Left cardiac atrium (tissue), 4 donors: ENCODE results near the gene XIST. TPM values are rescaled to one million over a fixed set of nuclear protein-coding genes. Genes with fewer than 3 reads are reported as not detected.

Experiments
- ATAC-seq, 2 donors: fragments of 200-7000 bp; cut with Tn5 transposase; one replicate each; pipeline ENCODE4 v1.9.1; 2020; ENCODE audit warnings: mild to moderate bottlenecking in 2 of 2, moderate library complexity in 2 of 2
- DNase-seq: peaks from one replicate; pipeline ENCODE4 v3.0.0-alpha.2; 2020
- intact Hi-C, 2 donors: fragments of 100-400 bp; cut with DNase I; formaldehyde crosslinking; loops; one replicate each; pipeline versions ENCODE4 v1.14.1 to v1.15.1; 2022 to 2023
- total RNA-seq, 2 donors: library from RNA; stranded (reverse); fragmentation: NEBNext Ultra II Directional; extraction: Animal tissue kit (Norgen Biotek cat#: 25700); gene quantifications; one replicate each; pipeline ENCODE4 v1.2.1, GENCODE V29; 2021
- donor health status: DM: no; HTN: yes; CAD: no.
- donor health status: DM: no; HTN: yes; CAD: no; lungs with severe emphysema.
- donor health status: DM: yes; HTN: yes; CAD: no.
- donor health status: Dilated cardiomyopathy.

Gene XIST
- total RNA-seq, 2 donors from 2014 or later, result 0.68 to 125 TPM

DNA sequence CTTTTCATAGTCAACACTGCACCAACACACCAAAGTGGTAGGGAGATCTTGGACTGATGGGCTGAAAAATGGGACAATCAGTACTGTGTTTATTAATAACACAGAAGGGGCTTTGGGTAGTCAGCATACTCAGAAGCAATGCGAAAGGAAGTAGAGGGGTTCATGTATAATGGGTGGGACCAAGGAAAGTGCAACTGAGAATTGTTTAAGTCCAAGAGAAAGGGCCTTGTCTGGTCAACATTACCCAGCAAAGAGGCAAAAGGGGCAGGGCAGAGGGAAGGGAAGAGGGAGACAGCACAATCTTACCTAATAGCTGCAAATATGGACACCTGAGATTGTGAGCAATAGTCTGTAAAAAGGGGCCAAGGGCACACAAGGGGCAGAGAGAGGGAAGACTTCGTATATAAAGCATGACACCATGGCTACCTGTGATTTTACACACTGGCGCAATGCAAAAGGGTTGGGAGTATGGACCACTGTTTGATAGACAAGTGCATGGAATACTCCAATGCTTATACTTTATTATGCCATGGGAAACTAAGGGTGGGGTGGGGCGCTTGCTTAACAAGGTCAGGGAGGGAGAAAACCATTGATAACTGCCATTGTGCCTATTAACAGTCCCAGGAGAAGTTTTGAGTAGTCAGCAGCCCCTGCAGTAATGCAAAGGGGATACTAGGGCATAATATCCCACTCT lies 9.8 kb downstream of the XIST start:
- ATAC-seq, result no peak
- DNase-seq, result no peak

DNA sequence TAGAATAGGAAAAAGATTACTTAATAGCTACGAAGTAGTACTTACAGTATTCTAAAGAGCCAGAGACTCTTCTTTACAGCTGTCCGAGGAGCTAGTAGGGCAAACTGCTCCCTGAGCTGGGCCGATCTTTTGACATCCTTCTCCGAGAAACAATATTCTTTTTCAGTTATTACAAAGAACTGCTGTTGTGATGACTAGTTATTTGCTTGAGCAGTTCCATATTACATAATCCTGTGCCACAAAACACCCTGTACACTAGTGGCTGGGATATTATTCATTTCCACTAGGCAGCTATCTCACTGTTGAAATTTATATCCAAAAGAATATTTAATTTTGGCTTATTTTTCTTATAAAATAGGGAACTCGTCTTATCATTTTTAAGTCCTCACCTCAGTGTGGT lies 11.2 kb downstream of the XIST start:
- no peak for DNase-seq
- ATAC-seq, result no peak
- intact Hi-C loops, result no loop called here

More for the DNA sequence above, 9.8 kb downstream of the XIST start:
- intact Hi-C loops, result no loop called here

DNA sequence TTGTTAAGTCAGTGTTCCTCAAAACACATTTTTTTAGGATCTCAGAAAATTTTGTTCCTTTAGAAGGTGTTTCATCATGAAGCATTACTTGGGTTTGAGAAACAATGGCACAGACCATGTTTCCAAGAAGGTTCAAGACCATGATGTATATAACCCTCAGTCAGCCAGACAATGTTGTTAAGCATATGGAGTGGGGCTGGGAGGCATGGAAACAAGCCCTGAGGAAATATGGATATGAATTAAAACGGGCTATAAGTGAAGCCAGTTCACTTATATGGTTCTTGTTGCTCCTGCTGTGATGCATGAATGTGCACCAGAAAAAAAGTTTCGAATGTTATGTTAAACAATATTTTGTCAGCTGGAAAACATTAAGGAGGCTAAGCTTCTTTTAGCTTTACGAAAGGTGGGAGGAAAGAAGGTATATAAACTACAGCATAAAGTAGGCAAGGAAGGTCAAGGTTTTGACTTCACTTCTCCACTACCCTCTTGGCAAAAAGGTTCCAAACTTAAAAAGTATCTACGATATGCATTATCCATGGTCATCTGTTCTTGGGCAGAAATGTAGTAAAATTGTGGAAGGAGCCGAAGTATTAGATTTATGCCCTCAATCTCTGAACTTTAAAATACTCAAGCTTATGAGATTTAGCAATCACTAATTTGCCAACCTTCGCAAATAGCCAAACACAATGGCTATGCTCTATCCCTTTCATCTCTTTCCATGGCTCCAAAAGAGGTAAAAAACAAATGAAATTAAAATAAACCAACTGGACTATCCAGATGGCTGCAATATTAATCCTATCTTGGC lies 12.2 kb downstream of the XIST start:
- intact Hi-C loops, result no loop called here
- no peak for ATAC-seq
- no peak for DNase-seq

DNA sequence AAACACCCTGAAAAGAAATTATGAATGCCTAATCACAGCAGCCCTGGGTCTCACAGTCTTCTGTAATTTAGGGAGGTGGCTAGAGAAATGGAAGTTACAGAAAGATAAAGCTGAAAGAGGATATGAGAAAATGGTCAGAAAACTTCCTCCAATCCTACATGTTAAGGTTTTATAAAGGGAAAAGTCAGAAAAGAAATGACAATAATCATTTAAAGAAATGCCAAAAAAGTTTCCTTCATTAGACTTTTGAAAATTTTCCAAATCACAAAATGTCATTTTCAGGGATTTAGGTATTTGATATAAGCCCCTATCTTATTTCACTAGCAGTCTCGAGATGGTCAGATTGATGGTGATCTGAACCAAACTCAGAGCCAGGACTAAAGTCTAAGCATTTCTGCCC lies 13.4 kb downstream of the XIST start:
- no peak for ATAC-seq
- intact Hi-C loops, result no loop called here
- DNase-seq, result no peak

DNA sequence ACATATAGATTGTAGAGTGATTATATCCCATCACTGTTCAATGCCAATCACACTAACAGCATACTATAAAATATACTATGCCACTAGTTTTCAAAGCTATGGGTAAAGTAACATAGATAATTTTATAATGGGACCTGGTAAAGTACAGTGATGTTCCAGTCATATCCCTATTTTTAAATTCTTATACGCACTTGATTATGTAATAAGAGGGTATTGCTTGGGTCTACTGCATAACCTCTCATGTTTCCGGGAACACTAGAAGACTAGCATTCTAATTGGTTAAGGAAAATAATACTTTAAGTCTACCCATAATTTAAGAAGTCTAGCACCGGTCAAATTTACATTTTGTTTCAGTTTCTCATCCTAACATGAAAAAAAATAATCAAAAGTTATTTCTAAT lies 14.4 kb downstream of the XIST start:
- ATAC-seq (no peak), DNase-seq (no peak)

DNA sequence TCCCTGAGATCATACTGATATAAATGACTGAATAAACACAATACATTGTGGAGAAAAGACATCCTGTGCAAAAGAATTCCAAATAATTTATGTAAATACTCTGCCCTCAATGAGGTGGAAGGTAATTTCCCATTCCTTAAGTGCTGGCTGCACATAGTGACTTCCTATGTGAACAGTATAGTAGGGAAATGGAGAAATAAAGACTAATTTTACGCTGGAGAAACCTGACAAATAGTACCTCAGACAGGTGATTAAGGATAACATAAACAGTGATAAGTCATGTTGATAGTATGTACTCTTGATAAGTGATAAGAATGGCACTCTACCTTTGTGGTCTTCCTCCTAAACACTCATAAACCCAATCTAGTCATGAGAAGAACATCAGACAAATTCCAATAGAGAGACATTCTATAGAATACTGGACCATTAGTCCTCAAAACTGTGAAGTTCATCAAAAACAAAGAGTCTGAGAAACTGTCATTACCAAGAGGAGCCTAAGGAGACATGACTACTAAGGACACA lies 15.5 kb downstream of the XIST start:
- ATAC-seq (no peak), DNase-seq (no peak)
- intact Hi-C loops, result no loop called here

More for the DNA sequence above, 14.4 kb downstream of the XIST start:
- intact Hi-C loops, result no loop called here

DNA sequence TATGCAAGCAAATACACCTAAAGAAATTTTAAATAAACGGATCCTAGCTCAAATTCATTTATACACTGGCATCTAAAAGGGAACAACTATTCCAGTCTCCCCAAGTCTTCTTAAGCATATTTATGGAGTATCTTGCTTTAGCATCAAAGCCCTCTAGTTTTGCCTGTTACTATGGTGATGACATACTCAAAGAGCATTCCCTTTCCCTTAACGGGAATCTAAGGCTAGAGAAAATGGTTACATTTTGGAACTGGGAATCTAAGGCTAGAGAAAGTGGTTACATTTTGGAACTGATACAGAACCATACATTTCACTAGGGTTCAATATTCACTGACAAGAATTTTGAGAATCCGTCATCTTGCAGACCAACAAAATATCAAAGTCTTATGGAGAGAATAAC lies 18.3 kb downstream of the XIST start:
- ATAC-seq, result no peak
- DNase-seq, result no peak
- intact Hi-C loops, result no loop called here

DNA sequence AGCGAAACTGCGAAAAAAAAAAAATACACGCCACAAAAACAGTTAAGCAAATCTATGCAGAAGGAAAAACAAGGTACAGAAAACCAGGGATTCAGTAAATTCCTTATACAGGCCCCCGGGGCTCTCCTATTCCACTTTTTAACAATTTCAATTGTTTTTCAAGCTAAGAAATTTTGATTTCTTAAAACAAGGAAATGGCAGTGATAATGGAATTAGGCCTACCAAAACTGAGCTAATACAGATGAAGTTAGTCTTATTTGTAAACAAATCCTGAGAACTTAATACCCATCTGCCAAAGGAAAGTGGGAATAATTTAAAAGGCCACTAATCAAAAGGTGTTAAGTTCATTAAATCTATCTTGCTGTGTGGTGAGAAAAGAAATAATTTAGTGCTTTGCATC lies 20.2 kb downstream of the XIST start:
- DNase-seq (no peak), ATAC-seq (no peak)
- intact Hi-C loops, result no loop called here

DNA sequence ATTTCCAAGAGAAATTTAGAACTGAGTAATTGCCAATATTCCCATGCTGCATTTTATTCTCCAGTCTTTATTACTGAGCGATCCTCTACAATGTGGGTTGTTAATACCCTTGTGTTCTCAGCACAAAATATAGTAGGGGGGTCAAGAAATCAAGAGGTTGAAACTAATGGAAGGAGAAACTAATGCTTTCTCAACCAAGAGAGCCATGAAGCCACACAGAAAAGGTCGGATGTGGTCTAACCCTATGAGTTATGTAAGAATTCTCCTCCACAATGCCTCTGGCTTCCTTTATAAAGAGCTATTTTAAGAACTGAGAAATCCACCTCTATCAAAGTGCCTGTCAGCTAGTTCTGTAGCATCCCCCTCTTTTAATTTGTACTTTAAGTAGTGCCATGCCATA lies 21.0 kb downstream of the XIST start:
- DNase-seq (no peak), ATAC-seq (no peak)
- intact Hi-C loops, result no loop called here

DNA sequence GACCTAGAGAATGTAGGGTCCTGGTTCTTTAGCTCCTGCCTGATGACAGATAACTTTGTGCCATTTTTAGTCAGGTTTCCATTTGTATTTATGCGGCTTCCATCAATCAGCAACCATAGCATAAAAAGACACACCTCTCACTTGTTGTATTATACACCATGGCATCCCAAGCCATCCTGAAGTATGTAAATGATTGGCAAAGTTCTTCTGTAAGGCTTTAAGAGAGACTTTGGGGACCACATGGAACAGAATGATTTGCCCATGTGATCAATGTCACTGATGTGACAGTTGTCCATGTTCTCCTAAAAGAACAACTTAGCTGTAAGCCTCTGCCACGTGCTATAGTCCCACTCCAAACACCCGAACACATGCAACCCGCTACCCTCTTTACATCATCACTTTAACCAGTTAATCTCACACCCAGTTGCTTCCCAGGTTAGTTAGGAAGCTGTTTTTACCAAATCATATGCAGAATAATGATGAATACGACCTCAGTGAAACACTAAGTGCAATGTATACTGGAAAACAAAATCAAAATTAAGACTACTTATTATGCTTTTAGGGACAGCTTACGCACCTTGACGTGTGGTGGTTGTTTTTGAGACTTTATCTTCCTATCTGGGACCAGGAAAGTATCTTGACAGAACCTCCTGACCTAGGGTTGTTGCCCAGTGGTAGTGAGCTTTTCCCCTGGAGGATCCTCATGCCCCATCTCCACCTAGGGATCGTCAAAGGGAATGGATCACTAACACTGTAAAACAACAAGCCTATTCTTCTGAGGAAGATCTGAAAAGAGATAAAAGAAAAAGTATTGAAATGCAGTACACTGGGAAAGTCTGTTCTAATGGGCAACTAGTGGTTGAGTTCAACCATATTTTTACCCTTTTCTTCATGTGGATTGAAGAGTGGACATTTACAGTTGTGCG lies 21.8 kb downstream of the XIST start:
- DNase-seq, result no peak
- ATAC-seq, result no peak
- intact Hi-C loops, result no loop called here

DNA sequence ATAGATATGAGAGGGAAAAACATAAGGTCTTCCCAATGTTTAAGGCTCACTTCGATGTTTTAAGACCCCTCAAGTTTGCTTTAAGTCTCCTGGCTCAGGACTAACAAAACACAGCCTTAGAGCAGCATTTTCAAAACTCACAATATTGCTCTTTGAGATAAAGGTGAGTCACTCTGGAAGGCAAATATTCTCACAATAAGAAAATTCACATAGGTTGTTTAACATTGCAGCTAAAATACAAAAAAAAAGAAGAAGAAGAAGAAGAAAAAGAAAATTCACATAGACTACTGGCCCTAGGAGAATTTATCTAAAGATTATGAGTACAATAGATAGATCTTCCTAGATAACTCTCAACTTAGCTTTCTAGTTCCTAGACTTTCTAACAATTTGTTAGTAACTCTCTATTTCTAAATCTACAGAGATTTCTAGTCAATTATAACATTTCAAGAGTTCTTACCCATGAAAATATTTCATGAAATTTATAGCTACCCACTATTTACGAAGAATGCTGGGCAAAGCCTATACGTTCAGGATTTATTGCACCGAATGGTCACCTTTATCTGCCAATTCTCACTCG lies 22.5 kb downstream of the XIST start:
- ATAC-seq (no peak), DNase-seq (no peak)
- intact Hi-C loops, result no loop called here

DNA sequence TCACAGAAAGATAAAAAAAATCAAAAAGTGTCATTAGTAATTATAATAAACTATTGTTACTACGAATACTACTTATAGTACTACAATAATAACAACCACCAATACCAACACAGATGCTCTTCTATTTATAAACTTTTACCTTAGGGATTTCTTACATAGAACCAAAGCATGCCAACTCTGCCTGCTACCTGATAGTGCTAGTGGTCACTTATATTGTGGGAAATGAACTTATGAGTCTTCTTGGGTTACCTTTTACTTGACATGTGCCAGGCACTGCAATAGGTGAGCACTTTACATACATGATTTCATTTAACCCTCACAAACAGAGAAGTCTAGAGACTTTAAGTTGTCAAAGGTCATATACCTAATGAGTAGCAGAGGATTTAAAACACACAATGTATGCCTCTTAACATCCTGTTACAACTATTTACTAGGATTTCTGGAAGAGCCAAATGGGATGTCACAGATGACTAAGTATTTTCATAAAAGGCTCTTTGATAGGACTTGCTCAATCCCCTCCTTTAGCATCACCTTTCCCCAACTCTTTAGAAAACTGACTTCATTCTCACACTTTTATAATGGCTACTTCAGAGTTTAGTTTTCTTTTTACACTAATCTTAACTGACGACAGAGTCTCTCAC lies 24.3 kb downstream of the XIST start:
- no peak for DNase-seq
- intact Hi-C loops, result no loop called here
- ATAC-seq, result no peak

DNA sequence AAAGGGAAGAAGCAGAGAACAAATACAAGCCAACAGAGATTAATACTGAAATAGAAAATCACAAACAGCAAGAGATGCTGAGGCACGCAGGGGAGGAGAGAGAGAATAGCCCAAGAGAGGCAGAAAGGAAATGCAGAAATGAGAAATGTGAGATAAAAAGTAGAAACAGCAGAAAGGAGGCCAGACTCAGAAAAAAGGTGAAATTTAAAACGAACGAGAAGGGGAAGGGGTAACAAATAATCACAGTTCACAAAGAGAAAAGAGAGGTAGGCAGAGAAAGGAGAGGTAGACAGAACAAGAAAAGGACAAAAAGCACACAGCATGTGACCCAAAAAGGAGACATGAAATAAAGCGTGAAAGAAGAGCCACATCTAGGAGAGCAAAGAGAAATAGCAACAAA lies 25.1 kb downstream of the XIST start:
- no peak for DNase-seq
- intact Hi-C loops, result no loop called here
- no peak for ATAC-seq

DNA sequence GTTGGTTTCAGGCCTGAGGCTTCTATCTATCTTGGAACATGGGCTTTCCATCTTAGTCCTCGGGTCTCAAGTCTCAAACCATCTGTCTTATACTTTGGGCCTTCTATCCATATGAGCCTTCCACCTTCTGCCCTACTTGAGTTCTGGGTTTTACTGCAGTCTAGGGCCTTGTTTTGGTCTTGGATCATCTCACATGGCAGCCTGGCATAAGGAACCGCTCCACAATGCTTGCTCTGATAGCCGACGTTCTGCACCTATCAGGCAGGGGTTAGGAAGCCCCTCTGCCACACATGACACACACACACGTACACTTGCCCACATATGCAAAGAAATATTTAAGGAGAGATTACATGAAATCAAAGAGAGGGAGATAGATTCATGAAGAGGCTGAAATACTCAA lies 25.5 kb downstream of the XIST start:
- intact Hi-C loops, result no loop called here
- ATAC-seq (no peak), DNase-seq (no peak)

DNA sequence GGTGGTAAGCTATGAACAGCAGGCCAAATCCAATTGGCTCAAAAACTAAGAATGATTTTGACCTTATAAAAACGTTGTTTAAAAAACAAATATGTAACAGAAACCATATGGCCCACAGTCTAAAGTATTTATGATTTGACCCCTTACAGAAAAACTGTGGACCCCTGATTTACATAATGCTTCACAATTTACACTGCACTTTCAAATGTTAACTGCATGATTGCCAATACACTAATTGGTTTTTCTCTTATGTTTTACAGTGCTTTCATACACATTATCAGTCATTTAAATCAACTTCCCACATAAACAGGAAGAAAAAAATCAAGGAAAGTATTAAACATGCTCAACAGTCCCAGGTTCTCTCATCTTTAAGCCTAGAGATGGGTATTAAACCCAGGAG lies 26.9 kb downstream of the XIST start:
- intact Hi-C loops, result no loop called here
- DNase-seq (no peak), ATAC-seq (no peak)

DNA sequence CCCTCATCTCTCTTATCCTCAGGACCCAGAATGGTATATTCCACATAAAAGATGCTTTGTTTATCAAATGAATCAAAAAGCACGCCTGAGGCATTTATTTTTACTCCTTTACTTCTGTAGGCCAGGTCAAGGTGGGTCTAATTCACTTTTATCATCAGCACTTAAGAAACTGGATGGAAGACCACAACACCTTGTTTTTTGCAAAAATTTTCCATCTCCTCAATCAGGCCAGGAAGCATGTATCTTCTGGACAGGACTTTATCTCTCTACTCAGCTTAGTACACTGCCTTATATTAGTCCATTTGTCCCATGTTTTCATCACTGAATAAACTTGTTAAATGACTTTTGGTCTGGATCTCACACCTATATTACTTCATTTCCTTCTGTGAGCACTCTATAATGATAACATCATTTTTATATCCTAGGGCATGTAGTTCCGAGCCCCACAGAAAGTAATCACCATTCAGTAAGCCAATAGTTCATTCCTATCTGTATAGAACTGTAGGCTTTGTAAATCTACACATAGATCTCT lies 29.0 kb downstream of the XIST start:
- intact Hi-C loops, result no loop called here
- ATAC-seq (no peak), DNase-seq (no peak)

DNA sequence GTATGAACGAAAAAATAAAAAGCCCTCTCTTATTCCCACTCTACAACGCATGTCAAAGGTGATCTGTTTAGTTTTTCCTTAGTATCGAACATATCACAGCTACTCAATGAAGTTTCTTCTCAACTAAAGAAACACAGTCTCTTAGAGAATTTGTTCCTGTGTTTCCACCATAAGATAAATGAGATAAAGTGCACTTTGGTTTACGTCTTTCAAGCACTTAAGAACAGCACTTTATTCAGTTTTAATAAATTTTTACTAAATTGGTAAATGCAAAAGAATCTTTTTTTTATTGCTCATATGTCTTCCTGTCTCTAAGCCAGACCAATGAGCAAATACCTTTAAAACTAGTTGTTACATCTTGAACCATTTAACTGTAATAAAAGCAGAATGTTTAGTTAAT lies 29.7 kb downstream of the XIST start:
- ATAC-seq (no peak), DNase-seq (no peak)
- intact Hi-C loops, result no loop called here

DNA sequence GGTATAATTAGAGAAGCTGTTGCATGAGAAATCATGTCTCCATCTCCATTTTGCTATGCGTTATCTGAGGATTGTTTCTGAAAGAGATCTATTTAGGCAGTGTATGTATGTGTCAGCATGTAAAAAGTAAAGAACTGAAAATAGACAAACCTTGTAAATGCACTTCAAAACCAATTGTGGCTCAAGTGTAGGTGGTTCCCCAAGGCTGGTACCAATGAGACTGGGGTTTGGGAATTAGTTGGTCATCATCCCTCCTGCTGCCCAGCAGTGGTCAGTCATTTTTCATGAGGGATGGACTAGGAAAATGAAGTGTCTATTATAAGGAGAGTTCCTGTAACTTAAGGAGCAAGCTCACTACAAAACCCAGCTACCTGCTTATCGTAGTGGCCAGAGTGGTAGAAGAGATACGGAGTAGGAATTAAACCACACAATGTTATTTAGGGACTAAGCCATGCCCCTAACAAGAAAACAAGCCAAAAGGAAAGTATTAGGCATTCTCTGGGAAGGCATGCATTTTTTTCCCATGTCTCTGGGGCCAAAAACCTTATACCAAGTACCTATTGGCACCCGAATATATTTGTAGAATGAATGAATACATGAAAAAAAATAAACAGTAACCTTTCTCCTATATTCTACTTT lies 30.5 kb downstream of the XIST start:
- no peak for ATAC-seq
- intact Hi-C loops, result no loop called here

More for the DNA sequence above, 30.5 kb downstream of the XIST start:
- DNase-seq, result no peak
